NCI-H128 (cell line): ENCODE results near the gene TIMM23.
"Not testable (repeated sequence)": the region's sequence is repeated elsewhere in the genome, so short reads cannot be mapped to it uniquely, and the experiment has no call there.

Source experiments
- DNase-seq: peaks from one replicate; lab custom pipeline; 2025; ENCODE audit not compliant: unreplicated experiment; lab: John Stamatoyannopoulos, UW

Gene TIMM23

DNA sequence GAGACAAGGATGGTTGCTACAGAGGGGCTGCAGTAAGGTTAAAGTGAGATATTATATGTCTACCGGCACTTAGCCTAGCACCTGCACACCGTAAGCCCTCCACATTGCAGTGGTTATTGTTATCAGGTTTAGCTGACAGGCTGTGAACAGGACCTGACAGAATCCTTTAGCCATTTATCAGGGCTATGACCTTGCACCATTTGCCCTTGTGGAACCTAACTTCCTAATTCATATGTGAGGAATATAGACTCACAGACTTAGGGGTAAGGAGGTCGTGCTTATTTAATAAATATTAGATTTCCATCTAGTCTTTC lies 48.0 kb downstream of the TIMM23 start:
- DNase-seq: no peak

GRCh38 chr10:46022978-46023702 lies 50.9 kb downstream of the TIMM23 start:
- DNase-seq: no peak

DNA sequence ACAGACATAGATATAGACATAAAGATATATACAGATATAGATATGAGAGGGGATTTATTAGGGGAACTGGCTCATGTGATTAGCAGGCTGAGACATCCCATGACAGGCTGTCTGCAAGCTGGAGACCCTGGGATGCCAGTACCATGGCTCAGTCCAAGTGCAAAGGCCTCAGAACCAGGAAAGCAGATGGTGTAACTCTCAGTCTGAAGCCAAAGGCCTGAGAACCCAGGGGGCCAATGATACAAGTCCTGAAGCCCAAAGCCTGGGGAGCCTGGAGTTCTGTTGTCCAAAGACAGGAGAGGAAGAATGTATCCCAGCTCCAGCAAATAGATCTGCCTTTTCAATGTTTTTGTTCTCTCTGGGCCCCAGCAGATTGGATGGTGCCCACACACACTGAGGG lies 52.7 kb downstream of the TIMM23 start:
- DNase-seq: no peak

- no peak for DNase-seq
These were observed 53.1 kb downstream of the TIMM23 start for GRCh38 chr10:46025406-46025805.

DNA sequence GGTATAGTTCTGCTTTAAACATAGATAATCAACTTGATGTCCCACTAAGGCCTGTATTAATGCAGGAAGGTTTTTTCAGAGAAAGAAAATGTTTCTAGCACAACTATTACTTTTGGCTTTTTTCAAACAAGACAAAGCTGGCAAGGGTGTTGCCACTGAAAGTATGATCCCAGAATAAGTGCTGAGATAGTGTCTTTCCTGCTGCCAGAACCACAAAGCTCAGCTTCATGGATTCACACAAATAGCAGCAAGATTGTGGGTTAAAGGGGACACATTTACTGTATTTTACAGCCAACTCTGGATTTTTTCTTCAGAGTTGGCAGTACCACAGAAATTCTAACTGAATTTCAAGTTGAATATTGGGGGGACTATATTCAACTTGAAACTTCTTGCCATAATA lies 53.8 kb downstream of the TIMM23 start:
- no peak for DNase-seq

- DNase-seq: no peak
These were observed 56.5 kb downstream of the TIMM23 start for GRCh38 chr10:46028584-46029460.

DNA sequence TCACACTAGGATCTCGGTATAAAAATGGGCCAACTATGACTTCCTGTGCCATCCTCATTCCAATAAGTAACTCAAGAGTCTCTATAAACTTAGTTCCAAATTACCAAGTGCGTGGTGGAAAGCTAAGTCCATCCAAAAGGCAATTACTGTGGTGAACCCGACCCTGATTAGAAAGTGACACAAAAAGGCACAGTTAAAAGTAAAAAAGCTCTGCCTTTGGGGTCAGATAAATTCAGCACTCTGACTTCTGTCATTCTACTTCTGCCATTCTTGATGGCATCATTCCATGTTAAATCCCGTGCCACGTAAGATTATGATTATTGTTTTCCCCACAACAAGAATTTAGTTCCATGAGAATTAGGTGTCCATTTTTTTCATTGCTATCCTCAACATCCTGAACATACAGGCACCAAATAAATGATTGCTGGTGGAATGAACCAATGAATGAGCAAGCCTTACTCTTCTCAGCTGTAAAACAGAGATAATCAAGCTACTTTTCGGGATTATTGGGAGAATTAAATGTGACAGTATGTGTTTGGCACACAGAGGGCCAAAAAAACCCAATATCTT lies 57.3 kb downstream of the TIMM23 start:
- no peak for DNase-seq

DNA sequence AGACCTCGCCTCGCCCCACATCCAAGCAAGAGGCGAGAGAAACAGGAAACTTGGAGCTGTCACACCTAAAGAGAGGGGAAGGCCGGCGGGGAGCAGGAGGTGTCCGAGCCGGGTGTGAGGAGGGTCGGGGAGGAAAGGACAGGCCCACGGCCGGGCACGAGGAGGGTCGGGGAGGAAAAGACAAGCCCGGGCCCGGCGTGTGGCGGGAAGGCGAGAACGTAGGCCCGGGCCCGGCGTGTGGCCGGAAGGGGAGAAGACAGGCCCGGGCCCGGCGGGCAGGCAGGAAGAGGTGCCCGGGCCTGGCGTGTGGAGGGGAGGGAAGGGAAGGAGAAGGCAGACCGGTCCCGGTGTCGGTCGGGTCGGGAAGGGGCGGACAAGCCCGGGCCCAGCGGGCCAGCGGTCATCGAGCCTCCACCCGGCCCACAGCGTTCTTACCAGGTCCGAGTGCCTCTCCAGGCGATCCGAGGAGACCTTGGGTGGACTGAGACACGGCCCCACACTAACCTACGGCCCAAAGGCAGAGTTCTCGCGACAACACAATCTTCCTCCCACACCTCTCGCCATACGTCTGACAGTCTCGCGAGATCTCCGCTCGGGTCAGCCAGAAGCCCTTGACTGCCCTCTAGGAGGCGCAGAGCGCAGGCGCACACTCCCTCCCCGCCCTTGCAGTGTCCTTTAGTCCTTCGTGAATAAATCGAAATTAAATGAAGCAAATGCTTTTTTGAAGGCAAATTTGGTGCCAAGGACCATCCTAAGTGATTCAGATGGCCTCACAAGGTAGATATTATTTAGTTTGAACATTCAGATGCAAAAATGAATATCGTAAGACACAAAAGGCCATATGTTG lies 58.0 kb downstream of the TIMM23 start, which contains the start of gene NCOA4:
Gene NCOA4, minus strand, starts transcription at position 533 of the 847 bp plus-strand sequence. CDS start 13,943 bp downstream, outside the sequence.
- DNase-seq: peak; percentile 86

- no peak for DNase-seq
These were observed 59.6 kb downstream of the TIMM23 start for GRCh38 chr10:46031648-46032532.

DNA sequence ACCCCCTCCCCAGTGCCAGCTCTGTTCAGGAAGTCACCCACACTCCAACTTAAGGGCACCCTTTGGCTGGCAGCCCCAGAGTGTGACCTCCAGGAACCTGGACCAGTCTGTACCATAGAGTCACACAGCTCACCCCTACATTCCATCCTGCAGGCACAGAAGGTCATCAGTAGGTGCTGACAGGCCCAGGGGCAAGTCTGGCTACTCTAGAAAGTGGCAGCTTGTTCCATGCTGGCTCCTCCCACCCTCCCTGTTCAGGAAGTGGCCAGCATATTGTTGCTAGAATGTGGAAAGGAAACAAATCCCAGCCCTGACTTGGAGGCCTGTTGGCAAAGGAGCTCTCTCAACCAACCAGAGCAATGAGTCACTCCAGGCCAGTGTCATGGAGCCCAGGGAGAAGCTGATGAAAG lies 61.3 kb downstream of the TIMM23 start:
- DNase-seq: no peak

- no peak for DNase-seq
These were observed 63.9 kb downstream of the TIMM23 start for GRCh38 chr10:46035923-46036849.

DNA sequence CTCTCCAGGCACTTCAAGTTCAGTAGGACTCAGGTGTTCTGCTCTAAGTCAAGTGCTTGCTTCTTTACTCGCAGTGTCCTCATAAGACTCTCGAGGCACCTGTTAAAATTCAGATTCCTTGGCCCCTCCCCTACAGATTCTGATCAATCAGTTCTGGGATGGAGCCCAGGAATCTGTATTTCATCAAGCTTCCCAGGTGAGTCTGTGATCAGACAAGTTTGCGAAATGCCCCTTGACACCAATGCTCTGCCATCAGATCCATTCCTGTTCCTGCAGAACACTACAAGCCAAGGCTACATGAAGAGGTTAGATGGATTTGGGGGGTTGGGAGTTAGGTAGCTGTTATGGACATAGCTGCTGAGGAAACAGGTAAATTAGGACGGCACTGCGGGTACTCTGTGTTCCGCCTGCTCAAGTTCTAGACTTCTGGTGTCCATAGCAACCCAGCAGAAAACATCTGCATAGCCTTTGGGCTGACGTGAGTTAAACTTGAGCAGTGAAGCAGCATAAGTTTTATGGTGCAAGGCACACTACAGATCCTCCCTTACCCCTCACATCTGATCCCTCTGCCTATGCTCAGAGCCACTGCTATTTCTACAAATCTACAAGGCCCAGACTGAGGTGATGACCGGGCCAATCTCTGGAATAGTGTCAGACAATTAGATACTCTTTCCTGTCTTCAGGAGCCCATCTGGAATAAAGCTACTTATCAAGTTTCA lies 65.0 kb downstream of the TIMM23 start:
- no peak for DNase-seq

- DNase-seq: no peak
These were observed 67.7 kb downstream of the TIMM23 start for GRCh38 chr10:46040004-46040403.

DNA sequence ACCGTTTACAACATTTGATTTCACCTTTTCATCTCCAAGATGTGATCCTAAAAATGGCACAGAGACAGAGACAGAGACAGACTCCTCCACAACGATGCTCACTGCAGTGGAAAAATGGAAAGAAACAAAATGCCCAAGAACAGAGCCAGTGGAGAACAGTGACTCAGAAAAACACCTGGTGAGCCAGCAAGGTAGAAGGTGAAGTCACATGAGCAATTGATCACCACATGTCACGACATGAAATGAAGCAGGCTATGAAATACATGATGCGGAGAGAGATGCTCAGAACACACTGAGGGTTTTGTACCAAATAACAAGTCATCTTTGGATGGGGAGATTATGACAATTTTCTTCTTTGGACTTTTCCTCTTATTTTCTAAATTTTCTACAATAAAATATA lies 70.2 kb downstream of the TIMM23 start:
- DNase-seq: no peak

DNA sequence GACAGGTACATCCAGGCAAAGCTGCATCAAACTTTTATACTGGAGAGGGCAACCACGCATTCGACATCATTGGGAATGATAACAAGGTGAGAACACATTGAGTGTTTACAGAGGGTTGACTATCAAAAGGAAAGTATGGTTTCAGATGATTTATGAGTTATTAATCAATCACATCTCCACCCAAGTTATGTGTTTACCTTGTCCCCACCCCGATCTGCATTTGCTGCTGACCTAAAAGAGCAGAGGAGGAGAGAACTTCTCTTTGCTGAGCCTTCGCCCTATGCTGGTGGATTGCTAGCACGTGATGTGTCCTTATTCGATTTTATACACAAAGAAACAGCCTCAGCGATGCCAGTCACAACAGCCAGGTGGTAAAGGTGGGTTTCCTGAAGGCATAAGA lies 74.0 kb downstream of the TIMM23 start, which contains the start of gene MSMB:
Gene MSMB, minus strand, starts transcription at position 9 of the 400 bp plus-strand sequence. CDS start 32 bp downstream, outside the sequence.
- DNase-seq: no peak

GRCh38 chr10:46048152-46048551 lies 75.9 kb downstream of the TIMM23 start:
- DNase-seq: no peak

GRCh38 chr10:46049497-46049831 lies 77.2 kb downstream of the TIMM23 start:
- DNase-seq: not testable (repeated sequence)

- no peak for DNase-seq
These were observed 78.8 kb downstream of the TIMM23 start for GRCh38 chr10:46050941-46051623.
